Stimulated activated CD4-positive, alpha-beta T cell treated with anti-CD3 and anti-CD28 coated beads, Interleukin-2, amount 100 ng/mL, for 4 hours (primary cell): ENCODE data around the gene FBXW5.

ENCODE experiments used
- DNase-seq: peaks from one replicate; pipeline ENCODE4 v3.0.0-alpha.2; 2020; ENCODE audit warnings: low read depth

FBXW5 gene

DNA sequence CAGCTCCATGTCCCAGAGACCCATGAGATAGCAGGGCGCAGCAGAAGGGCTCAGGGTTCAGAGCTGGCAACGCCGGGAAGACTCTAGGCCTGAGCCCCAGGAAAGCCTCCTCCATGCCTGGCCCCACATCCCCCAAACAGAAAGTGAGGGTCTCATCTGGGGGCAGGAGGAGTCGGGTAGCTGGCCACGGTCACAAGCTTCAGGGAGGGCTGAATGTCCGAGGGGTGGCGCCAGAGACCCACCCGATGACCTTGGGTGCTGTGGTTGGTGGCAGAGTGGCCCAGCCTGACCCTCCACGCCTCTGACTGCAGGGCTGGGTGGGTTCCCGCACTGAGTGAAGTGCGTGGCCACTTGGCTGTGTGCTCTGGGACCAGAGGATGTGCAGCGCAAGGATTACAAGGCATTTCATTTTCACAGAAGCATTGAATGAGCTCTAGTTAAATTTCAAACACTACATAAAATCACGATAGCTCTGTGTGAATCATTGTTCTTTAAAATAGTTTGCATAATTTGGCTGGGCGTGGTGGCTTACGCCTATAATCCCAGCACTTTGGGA is 3.5 kb upstream of the FBXW5 start:
- DNase-seq, result no peak

DNA sequence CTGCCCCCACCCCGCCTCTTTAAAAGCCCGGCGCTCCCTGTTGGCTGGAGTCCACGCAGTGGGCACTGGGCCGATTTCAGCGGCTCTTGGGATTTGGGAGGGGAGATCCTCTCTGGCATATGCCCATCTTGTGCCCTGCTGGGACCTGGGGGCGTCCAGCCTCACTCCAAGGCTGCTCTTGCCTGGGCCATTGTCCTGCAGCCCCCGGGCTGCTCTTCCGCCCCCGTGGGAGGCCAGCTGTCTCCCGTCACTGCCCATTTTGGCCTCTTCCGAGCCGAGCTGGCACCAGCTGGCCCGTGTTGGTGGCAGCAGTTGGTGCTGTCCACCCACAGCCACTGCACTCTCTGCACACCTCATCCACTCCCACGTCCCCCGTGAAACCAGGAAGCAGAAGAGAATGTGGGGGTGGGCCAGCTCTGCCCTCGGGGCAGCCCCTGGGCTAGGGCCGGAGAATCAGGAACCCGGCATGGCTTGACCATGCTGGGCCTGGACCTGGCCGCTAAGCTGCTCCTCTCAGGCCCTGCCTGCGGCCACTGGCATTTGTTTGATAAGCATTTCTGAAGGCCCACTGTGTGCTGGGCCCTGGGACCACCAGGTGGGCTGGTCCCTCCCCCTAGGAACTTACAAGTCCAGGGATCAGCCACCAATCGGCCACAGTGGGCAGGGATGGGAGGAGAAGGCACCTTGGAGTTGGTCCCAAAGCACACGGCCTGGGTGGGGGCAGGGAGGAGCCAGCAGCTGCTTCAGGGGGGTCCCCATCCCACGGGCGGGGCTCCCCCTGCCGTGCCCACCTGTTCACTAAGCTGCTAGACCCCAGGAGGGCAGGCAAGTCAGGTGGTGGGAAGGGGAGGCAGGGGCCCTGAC is 2.7 kb upstream of the FBXW5 start:
- no peak for DNase-seq

DNA sequence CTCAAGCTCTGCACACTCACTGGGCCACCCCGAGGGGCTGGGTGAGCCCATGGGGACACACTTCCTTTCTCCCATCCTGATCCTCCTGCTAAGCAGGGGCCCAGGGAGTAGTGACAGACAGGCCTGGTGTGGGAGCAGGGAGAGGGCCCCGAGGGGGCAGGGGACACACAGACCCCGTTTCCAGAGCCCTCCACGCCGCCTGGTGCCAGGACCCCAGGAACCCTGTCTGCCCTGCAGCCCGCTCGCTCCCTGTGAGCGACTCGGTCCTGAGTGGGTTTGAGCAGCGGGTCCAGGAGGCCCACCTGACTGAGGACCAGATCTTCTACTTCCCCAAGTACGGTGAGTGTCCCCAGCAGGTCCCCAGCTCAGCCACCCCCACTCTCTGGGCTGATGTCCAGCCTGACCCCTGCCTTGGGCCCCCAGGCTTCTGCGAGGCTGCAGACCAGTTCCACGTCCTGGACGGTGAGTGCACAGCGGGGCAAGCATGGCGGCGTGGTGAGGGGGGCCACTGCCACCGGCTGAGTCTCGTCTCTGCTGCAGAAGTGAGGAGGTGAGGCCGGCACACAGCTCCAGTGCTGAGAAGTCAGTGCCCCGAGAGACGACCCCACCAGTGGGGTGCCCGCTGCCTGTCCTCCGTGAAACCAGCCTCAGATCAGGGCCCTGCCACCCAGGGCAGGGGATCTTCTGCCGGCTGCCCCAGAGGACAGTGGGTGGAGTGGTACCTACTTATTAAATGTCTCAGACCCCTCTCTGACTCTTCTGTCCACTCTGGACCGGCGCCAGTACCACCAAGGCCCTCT is 1.9 kb upstream of the FBXW5 start:
- no peak for DNase-seq

DNA sequence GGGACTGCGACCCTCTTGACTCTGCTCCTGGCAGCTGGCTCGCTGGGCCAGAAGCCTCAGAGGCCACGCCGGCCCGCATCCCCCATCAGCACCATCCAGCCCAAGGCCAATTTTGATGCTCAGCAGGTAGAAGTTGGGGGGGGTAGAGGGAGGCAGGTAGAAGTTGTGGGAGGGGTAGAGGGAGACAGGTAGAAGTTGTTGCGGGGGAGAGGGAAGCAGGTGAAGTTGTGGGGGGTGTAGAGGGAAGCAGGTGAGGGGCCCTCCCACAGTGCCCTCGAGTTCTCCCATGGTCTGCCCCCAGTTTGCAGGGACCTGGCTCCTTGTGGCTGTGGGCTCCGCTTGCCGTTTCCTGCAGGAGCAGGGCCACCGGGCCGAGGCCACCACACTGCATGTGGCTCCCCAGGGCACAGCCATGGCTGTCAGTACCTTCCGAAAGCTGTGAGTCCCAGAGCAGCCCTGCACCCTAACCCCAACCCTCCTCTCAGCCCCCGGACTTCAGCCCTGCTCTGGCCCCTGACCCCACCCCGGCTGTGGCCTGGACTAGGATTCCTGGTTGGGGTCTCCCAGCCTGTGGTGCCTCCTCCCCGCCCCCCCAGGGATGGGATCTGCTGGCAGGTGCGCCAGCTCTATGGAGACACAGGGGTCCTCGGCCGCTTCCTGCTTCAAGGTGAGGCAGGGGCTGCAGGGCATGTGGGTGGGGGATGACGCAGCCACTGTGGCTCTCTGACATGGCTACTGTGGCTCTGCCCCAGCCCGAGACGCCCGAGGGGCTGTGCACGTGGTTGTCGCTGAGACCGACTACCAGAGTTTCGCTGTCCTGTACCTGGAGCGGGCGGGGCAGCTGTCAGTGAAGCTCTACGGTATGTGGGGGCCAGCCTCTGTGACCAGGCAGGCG is 1.0 kb upstream of the FBXW5 start:
- DNase-seq, result no peak

DNA sequence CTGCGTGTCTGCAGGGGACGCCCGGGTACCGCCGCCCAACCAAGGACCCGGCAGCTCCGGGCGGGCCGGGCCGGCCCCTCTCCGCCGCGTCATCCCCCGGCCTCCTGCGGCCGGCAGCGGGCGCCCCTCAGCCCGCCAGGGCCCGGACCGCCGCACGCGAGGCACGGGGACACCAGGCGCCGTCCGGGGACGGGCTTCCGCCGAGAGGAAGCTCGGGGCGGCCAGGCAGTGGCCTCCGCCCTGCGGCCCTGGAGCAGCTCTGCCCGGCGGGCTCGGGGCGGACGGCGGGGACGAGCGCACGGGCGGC is 373 bp downstream of the FBXW5 start:
- DNase-seq, result no peak

DNA sequence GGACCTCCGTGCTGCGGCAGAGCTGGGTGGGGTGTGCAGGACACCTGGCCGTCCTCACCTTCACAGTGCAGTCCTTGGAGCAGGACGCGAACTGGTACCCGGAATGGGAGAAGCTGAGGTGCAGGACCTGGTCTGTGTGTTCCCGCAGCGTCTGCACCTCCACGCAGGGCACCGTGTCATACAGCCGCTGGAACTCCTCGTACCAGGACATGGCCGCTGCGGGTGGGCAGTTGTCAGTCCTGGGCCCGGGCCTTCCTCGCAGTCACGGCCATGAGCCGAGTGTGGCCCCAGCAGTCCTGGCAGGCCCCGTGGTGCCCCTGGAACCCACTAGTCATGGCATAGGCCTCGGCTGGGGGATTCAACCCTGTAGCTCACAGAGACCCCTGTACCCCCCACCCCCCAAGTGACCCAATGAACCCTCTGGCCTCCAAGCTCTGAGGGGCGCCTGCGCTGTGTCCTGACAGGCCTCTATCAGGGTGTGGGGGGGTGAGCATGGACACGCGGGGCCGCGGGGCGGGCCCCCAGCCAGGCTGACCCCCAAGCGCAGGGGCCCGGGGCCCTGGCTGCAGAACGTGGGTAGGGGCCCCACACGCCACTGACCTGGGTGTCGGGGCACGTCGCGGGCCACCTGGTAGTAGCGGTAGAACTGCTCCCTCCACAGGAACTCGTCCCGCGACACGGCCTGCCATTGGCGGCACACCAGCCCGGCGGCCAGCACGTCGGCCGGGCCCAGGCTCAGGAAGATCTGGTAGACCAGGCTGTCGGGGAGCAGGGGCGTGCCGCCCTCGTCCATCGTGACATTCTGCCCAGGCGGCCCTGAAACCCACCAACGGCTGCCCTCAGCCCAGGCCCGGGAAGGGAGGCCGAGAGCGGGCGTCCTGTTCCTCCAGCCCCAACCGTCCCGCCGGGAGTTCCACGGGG is 987 bp downstream of the FBXW5 start:
- DNase-seq, result no peak

DNA sequence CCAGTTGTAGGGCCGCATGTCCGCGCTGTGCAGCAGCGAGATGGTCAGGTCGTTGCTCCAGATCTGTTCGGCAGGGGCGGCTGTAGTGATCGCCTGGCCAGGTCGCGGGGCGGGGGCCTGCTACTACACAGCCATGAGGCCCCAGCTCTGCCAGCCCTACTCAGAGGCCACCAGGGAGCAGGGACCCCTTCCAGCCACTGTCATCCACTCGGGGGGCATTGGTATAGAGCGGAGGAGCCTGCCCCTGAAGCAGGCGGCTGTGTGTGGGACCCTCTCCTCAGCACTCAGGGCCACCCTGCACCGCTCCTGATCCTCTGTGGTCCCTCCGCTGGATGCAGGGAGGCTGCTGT is 1.7 kb downstream of the FBXW5 start:
- no peak for DNase-seq

DNA sequence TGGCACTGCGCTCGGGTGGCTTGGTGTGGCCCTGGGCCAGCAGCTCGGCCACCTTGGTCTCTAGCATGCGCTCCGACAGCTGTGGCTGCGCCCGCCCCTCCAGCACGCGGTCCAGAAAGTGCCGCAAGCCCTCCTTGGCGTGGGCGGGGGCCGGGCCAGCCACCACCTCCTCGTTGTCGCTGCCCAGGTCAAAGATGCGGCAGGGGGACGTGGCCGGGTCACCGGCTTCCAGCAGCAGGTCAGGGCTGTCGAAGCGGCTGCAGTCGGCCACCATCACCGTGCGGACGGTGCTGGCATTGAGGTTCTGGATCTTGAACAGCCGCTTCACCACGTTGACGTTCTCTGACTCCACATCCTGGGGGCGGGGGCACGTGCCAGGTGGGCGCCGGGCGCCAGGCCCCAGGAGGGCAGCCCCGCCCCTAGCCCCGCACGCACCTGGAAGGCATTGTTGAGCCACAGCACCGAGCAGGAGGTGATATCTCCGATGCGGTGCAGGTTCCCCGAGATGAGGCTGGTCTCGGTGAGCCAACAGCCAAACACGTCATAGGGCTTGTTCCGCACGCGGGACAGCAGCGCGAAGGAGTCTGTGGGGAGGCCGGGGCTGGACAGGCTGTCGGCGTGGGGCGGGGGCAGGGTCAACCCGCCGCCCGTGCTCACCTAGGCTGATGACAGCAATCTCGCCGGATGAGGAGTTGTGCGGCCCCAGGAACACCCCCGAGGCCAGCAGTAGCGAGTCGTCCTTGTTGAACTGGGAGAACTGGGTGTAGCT is 2.2 kb downstream of the FBXW5 start:
- no peak for DNase-seq

DNA sequence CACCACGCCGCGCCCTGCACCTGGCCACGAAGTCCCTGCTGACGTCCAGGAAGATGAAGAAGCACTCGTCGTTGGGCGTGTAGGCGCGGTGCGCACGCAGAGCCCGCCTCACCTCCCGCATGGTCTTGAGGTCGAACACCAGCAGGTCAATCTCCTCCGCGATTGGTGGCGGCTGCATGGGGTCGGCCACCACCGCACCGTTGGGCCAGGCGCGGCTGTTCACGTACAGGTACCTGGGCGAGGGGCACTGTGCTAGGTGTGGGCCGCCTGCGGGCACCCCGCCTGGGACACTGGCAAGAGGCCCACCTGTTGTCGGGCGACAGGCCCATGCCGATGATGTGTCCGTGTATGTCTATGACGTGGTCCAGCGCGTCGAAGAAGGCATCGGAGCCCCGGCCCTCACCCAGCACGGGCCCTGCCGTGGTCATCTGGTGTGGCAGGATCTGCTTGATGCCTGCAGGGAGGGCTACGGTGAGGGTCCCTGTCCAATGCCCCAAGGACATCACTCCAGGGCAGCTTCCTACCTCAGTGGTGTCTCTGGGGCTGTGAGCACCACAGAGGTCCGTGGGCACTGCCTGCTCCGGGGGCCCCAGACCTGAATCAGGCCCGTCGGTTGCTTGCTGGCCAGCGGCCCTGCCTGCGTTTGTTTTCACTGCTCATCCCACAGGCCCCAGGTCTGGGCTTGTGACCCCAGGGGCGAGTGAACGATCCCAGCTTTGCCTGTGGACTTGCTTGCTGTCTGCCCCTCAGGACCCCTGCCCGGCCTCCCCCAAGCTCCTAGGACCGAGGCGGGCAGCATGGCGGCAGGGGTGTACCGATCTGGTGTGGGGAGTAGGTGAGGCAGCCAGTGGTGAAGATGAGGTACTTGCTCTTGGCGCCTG is 3.1 kb downstream of the FBXW5 start:
- no peak for DNase-seq

DNA sequence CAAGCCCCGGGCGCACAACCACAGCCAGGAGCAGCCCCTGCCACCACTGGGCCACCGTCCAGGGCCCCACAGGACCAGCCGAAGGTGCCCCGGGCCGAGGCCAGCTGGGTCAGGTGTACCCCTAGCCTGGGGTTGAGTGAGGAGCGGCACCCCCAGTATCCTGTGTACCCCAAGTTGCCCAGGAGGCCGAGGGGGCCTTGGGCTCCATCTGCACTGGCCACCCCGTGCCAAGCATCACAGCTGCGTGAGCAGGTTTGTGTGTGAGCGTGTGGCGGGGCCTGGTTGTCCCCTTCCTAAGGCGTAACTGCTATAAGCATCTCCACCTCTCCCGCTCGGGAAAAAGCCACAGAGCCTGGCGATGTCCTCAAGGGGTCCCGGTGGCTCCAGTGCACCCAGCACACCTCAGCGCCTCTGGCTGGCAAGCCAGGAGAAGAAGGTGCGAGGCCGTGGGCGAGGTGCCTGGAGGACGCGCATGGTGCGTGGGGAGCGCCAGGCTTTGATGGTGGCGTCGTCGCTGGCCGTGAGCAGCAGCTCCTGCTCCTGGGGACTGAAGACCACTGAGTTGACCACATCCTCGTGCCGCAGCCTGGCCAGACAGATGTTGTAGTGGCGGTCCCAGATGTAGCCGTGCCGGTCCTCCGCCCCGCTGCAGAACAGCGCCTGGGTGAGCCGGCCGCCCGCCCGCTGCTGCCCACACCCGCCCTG is 3.9 kb downstream of the FBXW5 start:
- DNase-seq, result no peak

DNA sequence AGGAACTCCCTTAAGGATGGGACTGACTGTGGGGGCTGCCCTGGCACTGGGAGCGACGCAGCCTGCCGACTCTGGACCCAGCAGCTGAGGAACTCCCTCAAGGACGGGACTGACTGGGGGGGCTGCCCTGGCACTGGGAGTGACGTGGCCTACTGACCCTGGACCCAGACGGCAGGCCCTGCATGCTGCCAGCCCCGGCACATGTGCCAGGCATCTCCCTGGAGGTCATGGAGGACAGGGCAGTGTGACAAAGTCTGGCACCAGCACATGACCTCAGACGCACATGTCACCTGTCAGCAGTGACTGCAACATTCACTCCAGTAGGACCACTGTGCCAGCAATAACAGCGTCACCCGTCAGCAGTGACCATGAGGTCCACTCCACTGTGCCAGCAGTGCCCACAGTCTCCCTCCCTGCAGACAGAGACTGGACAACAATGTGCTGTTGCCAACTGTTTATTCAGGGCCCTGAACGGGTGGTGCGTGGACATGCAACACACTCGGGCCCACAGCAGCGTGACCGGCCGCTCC is 4.5 kb downstream of the FBXW5 start:
- no peak for DNase-seq

DNA sequence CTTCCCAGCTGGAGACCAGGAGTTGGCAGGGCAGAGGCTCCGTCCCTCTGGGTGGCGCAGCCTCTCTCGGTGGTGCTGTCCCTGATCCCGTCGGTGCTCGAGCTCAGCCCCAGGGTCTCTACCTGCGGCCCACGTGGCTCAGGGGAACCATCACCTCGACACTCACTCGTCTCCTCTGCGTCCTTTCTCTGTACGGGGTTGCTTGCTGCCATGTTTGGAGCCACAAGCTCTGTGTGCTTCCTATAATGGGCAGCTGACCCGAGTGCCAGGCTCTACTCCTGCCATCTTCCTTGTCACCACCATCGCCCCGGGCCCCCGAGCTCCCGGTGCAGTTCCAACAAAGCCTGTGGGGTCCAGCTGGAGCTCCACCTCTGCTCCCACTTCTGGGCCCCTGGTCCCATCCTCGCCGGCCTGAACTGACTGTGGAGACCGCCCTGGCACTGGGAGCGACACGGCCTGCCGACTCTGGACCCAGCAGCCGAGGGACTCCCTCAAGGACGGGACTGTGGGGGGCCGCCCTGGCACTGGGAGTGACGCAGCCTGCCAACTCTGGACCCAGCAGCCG is 5.0 kb downstream of the FBXW5 start:
- DNase-seq, result no peak

DNA sequence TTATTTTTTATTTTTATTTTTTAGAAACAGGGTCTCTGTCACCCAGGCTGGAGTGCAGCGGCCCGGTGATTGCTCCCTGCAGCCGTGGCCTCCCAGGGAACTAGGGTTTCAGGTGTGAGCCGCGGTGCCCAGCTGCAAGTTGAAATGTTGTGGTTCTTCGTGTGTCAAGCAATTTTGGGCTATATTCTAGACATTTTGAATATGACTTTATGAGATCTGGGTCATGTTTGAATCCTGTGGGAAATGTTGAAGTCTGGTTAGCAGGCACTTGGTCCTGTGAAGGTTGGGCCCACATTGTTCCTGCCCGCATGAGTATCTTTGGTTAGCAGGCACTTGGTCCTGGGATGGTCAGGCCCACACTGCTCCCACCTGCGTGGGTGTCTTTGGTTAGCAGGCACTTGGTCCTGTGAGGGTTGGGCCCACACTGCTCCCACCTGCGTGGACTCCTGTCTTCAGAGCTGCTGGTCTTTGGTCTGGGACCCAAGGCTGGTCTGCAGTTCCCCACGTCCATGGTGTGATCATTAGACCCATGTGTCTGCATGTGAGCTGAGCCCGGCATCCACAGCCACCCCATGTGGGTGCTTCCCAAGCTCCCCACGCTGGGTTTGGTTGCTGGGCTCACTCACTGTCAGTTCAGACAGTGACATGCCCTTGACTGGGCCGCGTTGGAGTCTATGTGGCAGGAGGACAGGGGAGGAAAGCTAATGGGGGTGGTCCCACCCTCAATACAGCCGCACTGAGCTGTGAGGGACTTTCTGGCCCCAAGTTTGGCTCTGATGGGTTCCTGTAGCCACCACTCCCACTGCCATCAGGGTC is 7.1 kb downstream of the FBXW5 start:
- DNase-seq, result no peak

DNA sequence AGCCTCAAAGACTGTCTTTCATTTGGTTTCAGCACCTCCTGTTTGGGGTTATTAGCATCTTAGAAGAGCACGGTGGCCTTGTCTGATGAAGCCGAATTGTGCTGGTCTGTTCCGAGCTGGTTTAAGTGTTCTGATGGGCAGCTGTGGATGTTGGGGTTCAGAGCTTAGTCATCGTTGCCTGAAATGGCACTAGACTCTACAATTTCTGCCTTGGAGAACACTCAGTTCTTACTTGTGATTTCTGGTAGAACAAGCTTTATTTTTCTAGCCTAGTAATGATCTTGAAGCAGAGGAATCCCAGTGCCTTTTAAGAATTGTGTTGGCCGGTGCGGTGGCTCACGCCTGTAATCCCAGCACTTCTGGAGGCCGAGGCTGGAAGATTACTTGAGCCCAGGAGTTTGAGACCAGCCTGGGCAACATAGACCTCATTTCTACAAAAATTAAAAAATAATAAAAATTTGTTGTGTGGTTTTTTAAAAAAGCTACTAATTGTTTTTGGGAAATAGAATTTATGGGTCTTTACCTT is 7.8 kb downstream of the FBXW5 start:
- DNase-seq, result no peak

DNA sequence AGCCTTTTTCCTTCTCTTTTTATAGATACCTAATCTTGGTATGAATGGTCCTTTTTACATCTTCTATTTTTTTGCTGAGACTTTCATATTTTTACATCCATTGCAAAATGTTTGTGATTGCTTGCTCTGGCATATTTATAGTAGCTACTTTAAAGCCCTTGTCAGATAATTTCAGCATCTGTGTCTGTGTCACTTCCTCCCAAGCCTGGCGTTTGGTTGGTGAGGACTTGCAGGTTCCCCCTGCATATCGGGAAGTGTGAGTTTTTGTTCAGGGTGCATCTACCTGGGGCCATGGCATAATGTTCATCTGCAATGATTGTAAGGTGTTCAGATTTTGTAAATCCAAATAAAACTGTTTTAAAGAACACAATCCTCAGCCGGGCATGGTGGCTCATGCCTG is 8.9 kb downstream of the FBXW5 start:
- no peak for DNase-seq

DNA sequence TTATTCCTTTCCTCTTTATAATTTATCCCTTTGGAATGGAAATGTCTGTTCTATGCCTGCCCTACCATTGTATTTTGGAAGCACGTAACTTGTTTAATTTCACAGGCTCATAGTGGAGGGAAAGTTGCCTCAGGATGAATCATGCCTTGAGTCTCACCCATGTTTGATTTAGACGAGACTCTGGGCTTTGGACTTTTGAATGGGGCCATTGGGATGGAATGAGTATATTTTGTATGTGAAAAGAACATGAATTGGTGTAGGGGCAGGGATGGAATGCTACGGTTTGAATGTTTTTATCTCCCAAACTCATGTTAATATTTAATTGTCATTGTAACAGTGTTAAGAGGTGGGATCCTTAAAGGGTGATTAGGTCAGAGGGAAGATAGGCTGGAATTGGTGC is 10.3 kb downstream of the FBXW5 start:
- no peak for DNase-seq

DNA sequence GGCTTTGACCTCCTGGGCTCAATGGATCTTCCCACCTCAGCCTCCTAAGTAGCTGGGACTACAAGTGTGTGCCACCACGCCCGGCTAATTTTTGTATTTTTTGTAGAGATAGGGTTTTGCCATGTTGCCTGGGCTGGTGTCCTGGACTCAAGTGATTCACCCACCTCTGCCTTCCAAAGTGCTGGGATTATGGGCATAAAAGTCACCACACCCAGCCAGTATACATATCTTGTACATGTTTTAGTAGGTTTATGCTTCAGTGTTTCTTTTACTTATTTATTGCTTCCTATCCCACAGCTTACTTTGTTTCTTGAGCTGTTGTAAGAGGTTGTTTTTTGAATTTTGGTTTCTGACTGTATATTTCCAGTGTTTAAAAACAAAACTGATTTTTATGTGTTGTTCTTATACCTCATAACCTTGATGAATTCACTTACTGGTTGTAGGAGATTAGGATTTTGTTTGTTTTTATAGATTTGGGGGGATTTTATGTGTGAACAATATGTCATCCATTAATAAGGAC is 12.9 kb downstream of the FBXW5 start:
- DNase-seq, result no peak
